ENCODE results near the gene HECTD2.

The HECTD2 gene

DNA sequence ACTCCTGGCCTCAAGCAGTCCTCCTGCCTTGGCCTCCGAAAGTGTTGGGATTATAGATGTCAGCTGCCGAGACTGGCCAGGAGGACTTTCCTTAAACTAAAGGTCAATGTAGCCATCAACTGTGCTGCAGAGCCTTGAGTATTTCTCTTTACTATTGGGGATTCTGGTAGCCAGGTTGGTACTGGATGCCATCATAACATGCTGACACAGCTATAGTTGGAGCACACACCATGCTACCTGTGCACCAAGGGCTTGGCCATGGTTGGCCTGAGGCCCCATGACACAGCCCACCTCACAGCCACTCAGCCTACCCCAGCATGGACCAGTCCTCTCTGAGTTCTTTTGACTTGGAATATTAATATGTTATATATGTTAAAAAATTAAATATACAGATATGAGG lies 54.4 kb downstream of the HECTD2 start:
- H3K4me3 ChIP-seq (ENCODE audit: low read depth, low read length): no peak overlapping the region
- no CpG with 5 or more reads among the region's 2 CpGs for WGBS (ENCODE audit: extremely low coverage, insufficient coverage, insufficient read length)
- H3K4ac ChIP-seq (ENCODE audit: low read depth, low read length): no peak overlapping the region
- H4K8ac ChIP-seq (ENCODE audit: low read depth, low read length): no peak overlapping the region
- no peak overlapping the region for H4K91ac ChIP-seq (ENCODE audit: low read depth, low read length)
- no peaks in the 10 kb centered on the region for H3K79me1 ChIP-seq (ENCODE audit: low read length)
- H3K14ac ChIP-seq (ENCODE audit: low read length): no peak overlapping the region
- H2AFZ ChIP-seq (ENCODE audit: insufficient read depth, low read length, poor library complexity): no peak overlapping the region
- no peaks in the 10 kb centered on the region for H3K27me3 ChIP-seq (ENCODE audit: insufficient read depth, low read length)
- no peak overlapping the region for H3K18ac ChIP-seq (ENCODE audit: low read length)
- H3K79me2 ChIP-seq (ENCODE audit: control insufficient read depth, insufficient read depth, low read length, poor library complexity): no peaks in the 10 kb centered on the region
- no peak overlapping the region for H2AK5ac ChIP-seq (ENCODE audit: low read length)
- no peak for DNase-seq
- H2BK5ac ChIP-seq (ENCODE audit: low read depth, low read length, poor library complexity): no peak overlapping the region
- no peak overlapping the region for H3K27ac ChIP-seq (ENCODE audit: low read depth, low read length)
- no peak overlapping the region for H2BK12ac ChIP-seq (ENCODE audit: low read length)
- H3K9me3 ChIP-seq (ENCODE audit: insufficient read depth, low read depth, low read length): peaks cover 9% of the 10 kb centered on the region
- H2BK120ac ChIP-seq (ENCODE audit: insufficient read depth, low read length, poor library complexity): no peak overlapping the region
- H4K12ac ChIP-seq (ENCODE audit: low read depth, low read length): no peak overlapping the region
- H3K36me3 ChIP-seq (ENCODE audit: control insufficient read depth in 1 of 2, insufficient read depth in 2 of 2, low read length in 2 of 2): peaks cover 8 to 15% of the 10 kb centered on the region in 2 experiments
- H3K9ac ChIP-seq (ENCODE audit: low read length): no peak overlapping the region
- H3K4me1 ChIP-seq (ENCODE audit: control insufficient read depth in 1 of 2, insufficient read depth in 2 of 2, low read length in 2 of 2): no peaks in the 10 kb centered on the region
- H3K4me2 ChIP-seq (ENCODE audit: low read length): no peak overlapping the region
- no peak overlapping the region for H3K23ac ChIP-seq (ENCODE audit: low read length)

DNA sequence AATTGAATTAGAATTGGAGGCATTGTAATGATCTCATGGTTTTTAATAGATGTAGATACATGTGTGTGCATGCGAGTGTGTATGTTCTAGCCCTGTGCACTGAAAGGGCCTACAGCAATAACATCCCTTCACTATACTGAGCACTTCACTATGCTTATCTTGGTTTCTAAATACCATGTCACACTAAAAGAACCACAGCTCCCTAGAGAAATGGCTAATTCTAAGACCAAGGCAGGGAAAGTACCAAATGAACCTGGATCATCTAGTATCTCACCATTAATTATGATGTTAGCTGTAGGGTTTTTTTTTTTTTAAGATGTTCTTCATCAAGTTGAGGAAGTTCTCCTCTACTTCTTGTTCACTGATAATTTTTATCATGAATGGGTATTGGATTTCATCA lies 55.1 kb downstream of the HECTD2 start:
- Histone ChIP-seq H2AFZ (ENCODE audit: insufficient read depth, low read length, poor library complexity) (no peak overlapping the region), H3K14ac (ENCODE audit: low read length) (no peak overlapping the region), H3K9ac (ENCODE audit: low read length) (no peak overlapping the region), H4K91ac (ENCODE audit: low read depth, low read length) (no peak overlapping the region), H4K12ac (ENCODE audit: low read depth, low read length) (no peak overlapping the region), H3K4me1 (ENCODE audit: control insufficient read depth in 1 of 2, insufficient read depth in 2 of 2, low read length in 2 of 2) (no peaks in the 10 kb centered on the region), H3K23ac (ENCODE audit: low read length) (no peak overlapping the region), H3K27ac (ENCODE audit: low read depth, low read length) (no peak overlapping the region), H3K79me2 (ENCODE audit: control insufficient read depth, insufficient read depth, low read length, poor library complexity) (no peaks in the 10 kb centered on the region), H3K4ac (ENCODE audit: low read depth, low read length) (no peak overlapping the region), H2BK12ac (ENCODE audit: low read length) (no peak overlapping the region), H2BK120ac (ENCODE audit: insufficient read depth, low read length, poor library complexity) (no peak overlapping the region), H3K4me2 (ENCODE audit: low read length) (no peak overlapping the region), H3K18ac (ENCODE audit: low read length) (no peak overlapping the region), H3K36me3 (ENCODE audit: control insufficient read depth in 1 of 2, insufficient read depth in 2 of 2, low read length in 2 of 2) (peaks cover 8 to 15% of the 10 kb centered on the region in 2 experiments), H4K8ac (ENCODE audit: low read depth, low read length) (no peak overlapping the region), H2AK5ac (ENCODE audit: low read length) (no peak overlapping the region), H3K9me3 (ENCODE audit: insufficient read depth, low read depth, low read length) (peaks cover 9% of the 10 kb centered on the region), H3K27me3 (ENCODE audit: insufficient read depth, low read length) (no peaks in the 10 kb centered on the region), H3K79me1 (ENCODE audit: low read length) (no peaks in the 10 kb centered on the region), H2BK5ac (ENCODE audit: low read depth, low read length, poor library complexity) (no peak overlapping the region), H3K4me3 (ENCODE audit: low read depth, low read length) (no peak overlapping the region)
- no peak for DNase-seq
- WGBS (ENCODE audit: extremely low coverage, insufficient coverage, insufficient read length): no CpG with 5 or more reads among the region's 1 CpG

DNA sequence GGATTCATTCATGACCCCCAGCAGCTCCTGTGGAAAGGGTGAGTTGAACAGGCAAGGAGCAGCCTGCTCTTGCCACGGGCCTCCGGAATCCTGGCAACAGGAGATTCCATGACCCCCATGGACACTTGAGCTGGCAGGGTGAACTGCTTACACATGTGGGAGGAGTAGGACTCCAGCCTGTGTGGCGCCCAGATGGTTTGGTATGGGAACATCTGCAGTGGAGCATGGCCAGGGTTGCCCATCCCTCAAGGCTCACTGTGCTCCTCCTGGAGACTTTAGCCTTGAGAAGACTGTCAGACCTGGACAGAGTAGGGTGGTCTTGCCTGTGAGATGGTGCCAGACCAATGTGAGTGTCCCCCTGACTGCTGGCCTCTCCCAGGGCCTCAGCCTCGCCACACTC lies 57.0 kb downstream of the HECTD2 start:
- no peak overlapping the region for H2AK5ac ChIP-seq (ENCODE audit: low read length)
- no peak overlapping the region for H2BK5ac ChIP-seq (ENCODE audit: low read depth, low read length, poor library complexity)
- H3K14ac ChIP-seq (ENCODE audit: low read length): no peak overlapping the region
- peaks cover 9% of the 10 kb centered on the region for H3K9me3 ChIP-seq (ENCODE audit: insufficient read depth, low read depth, low read length)
- no peak overlapping the region for H2BK120ac ChIP-seq (ENCODE audit: insufficient read depth, low read length, poor library complexity)
- H3K4ac ChIP-seq (ENCODE audit: low read depth, low read length): no peak overlapping the region
- H3K4me3 ChIP-seq (ENCODE audit: low read depth, low read length): no peak overlapping the region
- no peaks in the 10 kb centered on the region for H3K79me1 ChIP-seq (ENCODE audit: low read length)
- H3K79me2 ChIP-seq (ENCODE audit: control insufficient read depth, insufficient read depth, low read length, poor library complexity): no peaks in the 10 kb centered on the region
- H3K36me3 ChIP-seq (ENCODE audit: control insufficient read depth in 1 of 2, insufficient read depth in 2 of 2, low read length in 2 of 2): peaks cover 8 to 15% of the 10 kb centered on the region in 2 experiments
- no peak overlapping the region for H3K9ac ChIP-seq (ENCODE audit: low read length)
- no peak overlapping the region for H3K23ac ChIP-seq (ENCODE audit: low read length)
- no CpG with 5 or more reads among the region's 4 CpGs for WGBS (ENCODE audit: extremely low coverage, insufficient coverage, insufficient read length)
- H4K8ac ChIP-seq (ENCODE audit: low read depth, low read length): no peak overlapping the region
- no peak overlapping the region for H2BK12ac ChIP-seq (ENCODE audit: low read length)
- no peak overlapping the region for H4K12ac ChIP-seq (ENCODE audit: low read depth, low read length)
- no peak overlapping the region for H3K27ac ChIP-seq (ENCODE audit: low read depth, low read length)
- no peak overlapping the region for H3K4me2 ChIP-seq (ENCODE audit: low read length)
- no peaks in the 10 kb centered on the region for H3K4me1 ChIP-seq (ENCODE audit: control insufficient read depth in 1 of 2, insufficient read depth in 2 of 2, low read length in 2 of 2)
- H2AFZ ChIP-seq (ENCODE audit: insufficient read depth, low read length, poor library complexity): no peak overlapping the region
- H3K27me3 ChIP-seq (ENCODE audit: insufficient read depth, low read length): no peaks in the 10 kb centered on the region
- no peak overlapping the region for H3K18ac ChIP-seq (ENCODE audit: low read length)
- H4K91ac ChIP-seq (ENCODE audit: low read depth, low read length): no peak overlapping the region
- DNase-seq: no peak

DNA sequence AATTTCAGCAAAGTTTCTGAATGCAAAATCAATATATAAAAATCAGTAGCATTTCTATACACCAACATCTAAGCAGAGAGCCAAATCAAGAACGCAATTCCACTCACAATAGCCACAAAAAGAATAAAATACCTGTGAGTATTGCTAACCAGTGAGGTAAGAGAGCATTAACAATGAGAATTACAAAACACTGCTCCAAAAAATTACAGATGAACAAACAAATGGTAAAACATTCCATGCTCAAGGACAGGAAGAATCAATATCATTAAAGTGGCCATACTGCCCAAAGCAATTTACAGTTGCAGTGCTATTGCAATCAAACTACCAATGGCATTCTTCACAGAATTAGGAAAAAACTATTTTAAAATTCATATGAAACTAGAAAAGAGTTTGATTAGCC lies 61.5 kb downstream of the HECTD2 start:
- no peak for DNase-seq
- WGBS (ENCODE audit: extremely low coverage, insufficient coverage, insufficient read length): no CpG with 5 or more reads among the region's 1 CpG
- Histone ChIP-seq H2BK5ac (ENCODE audit: low read depth, low read length, poor library complexity) (no peak overlapping the region), H3K9ac (ENCODE audit: low read length) (no peak overlapping the region), H2BK12ac (ENCODE audit: low read length) (no peak overlapping the region), H4K8ac (ENCODE audit: low read depth, low read length) (no peak overlapping the region), H3K9me3 (ENCODE audit: insufficient read depth, low read depth, low read length) (peaks cover 9% of the 10 kb centered on the region), H3K79me2 (ENCODE audit: control insufficient read depth, insufficient read depth, low read length, poor library complexity) (no peaks in the 10 kb centered on the region), H3K4ac (ENCODE audit: low read depth, low read length) (no peak overlapping the region), H3K27ac (ENCODE audit: low read depth, low read length) (no peak overlapping the region), H3K4me1 (ENCODE audit: control insufficient read depth in 1 of 2, insufficient read depth in 2 of 2, low read length in 2 of 2) (no peaks in the 10 kb centered on the region), H3K23ac (ENCODE audit: low read length) (no peak overlapping the region), H4K12ac (ENCODE audit: low read depth, low read length) (no peak overlapping the region), H2AFZ (ENCODE audit: insufficient read depth, low read length, poor library complexity) (no peak overlapping the region), H3K27me3 (ENCODE audit: insufficient read depth, low read length) (no peaks in the 10 kb centered on the region), H3K79me1 (ENCODE audit: low read length) (no peaks in the 10 kb centered on the region), H3K18ac (ENCODE audit: low read length) (no peak overlapping the region), H2BK120ac (ENCODE audit: insufficient read depth, low read length, poor library complexity) (no peak overlapping the region), H3K36me3 (ENCODE audit: control insufficient read depth in 1 of 2, insufficient read depth in 2 of 2, low read length in 2 of 2) (peaks cover 8 to 11% of the 10 kb centered on the region in 2 experiments), H3K4me2 (ENCODE audit: low read length) (no peak overlapping the region), H3K4me3 (ENCODE audit: low read depth, low read length) (no peak overlapping the region), H3K14ac (ENCODE audit: low read length) (no peak overlapping the region), H4K91ac (ENCODE audit: low read depth, low read length) (no peak overlapping the region), H2AK5ac (ENCODE audit: low read length) (no peak overlapping the region)

Measured in trophoblast cell (in vitro differentiated cells and primary cell).